ENCODE results near the gene SELENBP1. TPM values are rescaled to one million over a fixed set of nuclear protein-coding genes. Genes with fewer than 3 reads are reported as not detected.

SELENBP1 gene
- total and polyA plus RNA-seq, 9 of the 15 experiments (the other 6 are each of a cell fraction or from before 2014, with no cell fraction given) = 25.8 to 81.2 (median 47.1) TPM

DNA sequence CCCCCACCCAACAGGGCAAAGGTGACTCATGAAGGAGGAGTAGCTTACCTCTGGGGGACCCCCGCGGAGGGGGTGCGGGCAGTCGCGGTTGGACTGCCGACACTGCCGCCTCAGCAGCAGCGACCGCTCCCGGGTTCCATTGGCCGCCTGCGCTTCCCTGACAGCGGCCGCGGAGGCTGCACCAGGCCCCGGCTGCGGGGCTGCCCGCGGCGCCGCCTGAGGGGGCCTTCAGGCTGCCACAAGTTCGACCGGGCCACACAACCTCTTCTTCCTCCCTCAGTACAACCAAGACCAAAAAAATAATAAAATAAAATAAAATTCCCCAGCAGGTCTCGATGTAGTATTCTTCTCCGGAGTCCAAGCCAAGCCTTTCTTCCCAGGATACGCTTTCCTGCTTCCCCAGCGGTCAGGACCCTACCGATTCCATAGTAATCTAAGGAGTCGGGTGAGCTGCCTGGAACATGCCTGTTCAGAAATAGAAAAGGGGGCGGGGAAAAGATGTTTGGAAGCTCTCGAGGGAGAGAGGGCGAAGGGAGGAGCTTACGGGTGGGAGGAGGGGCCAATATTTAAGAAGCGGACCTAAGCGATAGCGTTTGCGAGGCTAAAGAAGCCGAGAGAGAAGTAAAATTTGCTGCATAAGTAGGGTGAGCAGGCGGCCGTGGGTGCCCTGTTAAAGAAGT lies 45.1 kb downstream of the SELENBP1 start, which contains the start of gene PI4KB (continued):
- TF ChIP-seq, protein P1, sequence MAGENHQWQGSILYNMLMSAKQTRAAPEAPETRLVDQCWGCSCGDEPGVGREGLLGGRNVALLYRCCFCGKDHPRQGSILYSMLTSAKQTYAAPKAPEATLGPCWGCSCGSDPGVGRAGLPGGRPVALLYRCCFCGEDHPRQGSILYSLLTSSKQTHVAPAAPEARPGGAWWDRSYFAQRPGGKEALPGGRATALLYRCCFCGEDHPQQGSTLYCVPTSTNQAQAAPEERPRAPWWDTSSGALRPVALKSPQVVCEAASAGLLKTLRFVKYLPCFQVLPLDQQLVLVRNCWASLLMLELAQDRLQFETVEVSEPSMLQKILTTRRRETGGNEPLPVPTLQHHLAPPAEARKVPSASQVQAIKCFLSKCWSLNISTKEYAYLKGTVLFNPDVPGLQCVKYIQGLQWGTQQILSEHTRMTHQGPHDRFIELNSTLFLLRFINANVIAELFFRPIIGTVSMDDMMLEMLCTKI (IDR thresholded peaks at IDR 0.05; ENCODE audit: partially characterized antibody) = no peak
- TF ChIP-seq, protein P2, sequence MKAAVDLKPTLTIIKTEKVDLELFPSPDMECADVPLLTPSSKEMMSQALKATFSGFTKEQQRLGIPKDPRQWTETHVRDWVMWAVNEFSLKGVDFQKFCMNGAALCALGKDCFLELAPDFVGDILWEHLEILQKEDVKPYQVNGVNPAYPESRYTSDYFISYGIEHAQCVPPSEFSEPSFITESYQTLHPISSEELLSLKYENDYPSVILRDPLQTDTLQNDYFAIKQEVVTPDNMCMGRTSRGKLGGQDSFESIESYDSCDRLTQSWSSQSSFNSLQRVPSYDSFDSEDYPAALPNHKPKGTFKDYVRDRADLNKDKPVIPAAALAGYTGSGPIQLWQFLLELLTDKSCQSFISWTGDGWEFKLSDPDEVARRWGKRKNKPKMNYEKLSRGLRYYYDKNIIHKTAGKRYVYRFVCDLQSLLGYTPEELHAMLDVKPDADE (conservative IDR thresholded peaks at IDR 0.05; ENCODE audit: control insufficient read depth, low read depth, low read length) = peak; percentile 52
- TF ChIP-seq ZNF146 (CRISPR knock-in tag; IDR thresholded peaks at IDR 0.05; ENCODE audit: unreplicated experiment) (no peak), ZEB2 (IDR thresholded peaks at IDR 0.05) (no peak), NCOA2 (IDR thresholded peaks at IDR 0.05; ENCODE audit: partially characterized antibody in 2 of 2) (peak in 1 of 2 experiments; percentile 96), ZNF354B (CRISPR knock-in tag; IDR thresholded peaks at IDR 0.05) (no peak), LCOR (CRISPR knock-in tag; IDR thresholded peaks at IDR 0.05) (no peak), MAFF (IDR thresholded peaks at IDR 0.05; ENCODE audit: low read length) (0 out of 2 replicates have a peak, but pooled peaks have one; percentile 0), ZNF561 (CRISPR knock-in tag; conservative IDR thresholded peaks at IDR 0.05) (no peak), ZNF197 (CRISPR knock-in tag; IDR thresholded peaks at IDR 0.05; ENCODE audit: low read depth) (no peak), GATAD2A (IDR thresholded peaks at IDR 0.05) (no peak), SMAD3 (CRISPR knock-in tag; conservative IDR thresholded peaks at IDR 0.05) (peak; percentile 70; the same call in 1 of the 2 replicates), ELF4 (CRISPR knock-in tag; IDR thresholded peaks at IDR 0.05) (no peak), ZNF79 (CRISPR knock-in tag; IDR thresholded peaks at IDR 0.05; ENCODE audit: low read depth) (no peak), ADNP (tag; IDR thresholded peaks at IDR 0.05) (no peak)
- TF ChIP-seq, protein P3, sequence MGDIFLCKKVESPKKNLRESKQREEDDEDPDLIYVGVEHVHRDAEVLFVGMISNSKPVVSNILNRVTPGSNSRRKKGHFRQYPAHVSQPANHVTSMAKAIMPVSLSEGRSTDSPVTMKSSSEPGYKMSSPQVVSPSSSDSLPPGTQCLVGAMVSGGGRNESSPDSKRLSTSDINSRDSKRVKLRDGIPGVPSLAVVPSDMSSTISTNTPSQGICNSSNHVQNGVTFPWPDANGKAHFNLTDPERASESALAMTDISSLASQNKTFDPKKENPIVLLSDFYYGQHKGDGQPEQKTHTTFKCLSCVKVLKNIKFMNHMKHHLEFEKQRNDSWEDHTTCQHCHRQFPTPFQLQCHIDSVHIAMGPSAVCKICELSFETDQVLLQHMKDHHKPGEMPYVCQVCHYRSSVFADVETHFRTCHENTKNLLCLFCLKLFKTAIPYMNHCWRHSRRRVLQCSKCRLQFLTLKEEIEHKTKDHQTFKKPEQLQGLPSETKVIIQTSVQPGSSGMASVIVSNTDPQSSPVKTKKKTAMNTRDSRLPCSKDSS (IDR thresholded peaks at IDR 0.05; ENCODE audit: low read depth, partially characterized antibody) = no peak
- TF ChIP-seq, protein P4, sequence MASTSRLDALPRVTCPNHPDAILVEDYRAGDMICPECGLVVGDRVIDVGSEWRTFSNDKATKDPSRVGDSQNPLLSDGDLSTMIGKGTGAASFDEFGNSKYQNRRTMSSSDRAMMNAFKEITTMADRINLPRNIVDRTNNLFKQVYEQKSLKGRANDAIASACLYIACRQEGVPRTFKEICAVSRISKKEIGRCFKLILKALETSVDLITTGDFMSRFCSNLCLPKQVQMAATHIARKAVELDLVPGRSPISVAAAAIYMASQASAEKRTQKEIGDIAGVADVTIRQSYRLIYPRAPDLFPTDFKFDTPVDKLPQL (IDR thresholded peaks at IDR 0.05; ENCODE audit: extremely low read depth, insufficient read length) = no peak
- TF ChIP-seq, protein P5, sequence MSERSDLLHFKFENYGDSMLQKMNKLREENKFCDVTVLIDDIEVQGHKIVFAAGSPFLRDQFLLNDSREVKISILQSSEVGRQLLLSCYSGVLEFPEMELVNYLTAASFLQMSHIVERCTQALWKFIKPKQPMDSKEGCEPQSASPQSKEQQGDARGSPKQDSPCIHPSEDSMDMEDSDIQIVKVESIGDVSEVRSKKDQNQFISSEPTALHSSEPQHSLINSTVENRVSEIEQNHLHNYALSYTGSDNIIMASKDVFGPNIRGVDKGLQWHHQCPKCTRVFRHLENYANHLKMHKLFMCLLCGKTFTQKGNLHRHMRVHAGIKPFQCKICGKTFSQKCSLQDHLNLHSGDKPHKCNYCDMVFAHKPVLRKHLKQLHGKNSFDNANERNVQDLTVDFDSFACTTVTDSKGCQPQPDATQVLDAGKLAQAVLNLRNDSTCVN (CRISPR knock-in tag; IDR thresholded peaks at IDR 0.05) = no peak
- TF ChIP-seq, protein P6, sequence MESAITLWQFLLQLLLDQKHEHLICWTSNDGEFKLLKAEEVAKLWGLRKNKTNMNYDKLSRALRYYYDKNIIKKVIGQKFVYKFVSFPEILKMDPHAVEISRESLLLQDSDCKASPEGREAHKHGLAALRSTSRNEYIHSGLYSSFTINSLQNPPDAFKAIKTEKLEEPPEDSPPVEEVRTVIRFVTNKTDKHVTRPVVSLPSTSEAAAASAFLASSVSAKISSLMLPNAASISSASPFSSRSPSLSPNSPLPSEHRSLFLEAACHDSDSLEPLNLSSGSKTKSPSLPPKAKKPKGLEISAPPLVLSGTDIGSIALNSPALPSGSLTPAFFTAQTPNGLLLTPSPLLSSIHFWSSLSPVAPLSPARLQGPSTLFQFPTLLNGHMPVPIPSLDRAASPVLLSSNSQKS (CRISPR knock-in tag; IDR thresholded peaks at IDR 0.05) = no peak
- TF ChIP-seq, protein P7, sequence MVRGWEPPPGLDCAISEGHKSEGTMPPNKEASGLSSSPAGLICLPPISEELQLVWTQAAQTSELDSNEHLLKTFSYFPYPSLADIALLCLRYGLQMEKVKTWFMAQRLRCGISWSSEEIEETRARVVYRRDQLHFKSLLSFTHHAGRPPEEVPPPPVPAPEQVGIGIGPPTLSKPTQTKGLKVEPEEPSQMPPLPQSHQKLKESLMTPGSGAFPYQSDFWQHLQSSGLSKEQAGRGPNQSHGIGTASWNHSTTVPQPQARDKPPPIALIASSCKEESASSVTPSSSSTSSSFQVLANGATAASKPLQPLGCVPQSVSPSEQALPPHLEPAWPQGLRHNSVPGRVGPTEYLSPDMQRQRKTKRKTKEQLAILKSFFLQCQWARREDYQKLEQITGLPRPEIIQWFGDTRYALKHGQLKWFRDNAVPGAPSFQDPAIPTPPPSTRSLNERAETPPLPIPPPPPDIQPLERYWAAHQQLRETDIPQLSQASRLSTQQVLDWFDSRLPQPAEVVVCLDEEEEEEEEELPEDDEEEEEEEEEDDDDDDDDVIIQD (CRISPR knock-in tag; IDR thresholded peaks at IDR 0.05) = no peak
